WTC11 (cell line): ENCODE data around the gene LGALS7.

Experiments used
- ATF1 ChIP-seq: sonication (generic); formaldehyde crosslinking; IDR thresholded peaks from 2 replicates; pipeline ENCODE4 v1.8.1; 2023; ENCODE audit warnings: mild to moderate bottlenecking, moderate library complexity, missing genetic modification reagents
- FOXJ3 ChIP-seq: sonication (generic); formaldehyde crosslinking; IDR thresholded peaks from 2 replicates; pipeline ENCODE4 v1.9.0; 2021; ENCODE audit warnings: missing genetic modification reagents, mild to moderate bottlenecking, borderline replicate concordance
- NFYB ChIP-seq: sonication (generic); formaldehyde crosslinking; conservative IDR thresholded peaks from 2 replicates; pipeline ENCODE4 v1.8.0; 2022; ENCODE audit warnings: low read depth, missing genetic modification reagents
- SP1 ChIP-seq: sonication (generic); formaldehyde crosslinking; conservative IDR thresholded peaks from 2 replicates; pipeline ENCODE4 v1.8.1; 2022; ENCODE audit warnings: missing genetic modification reagents
- TEAD4 ChIP-seq: sonication (generic); formaldehyde crosslinking; IDR thresholded peaks from 2 replicates; pipeline ENCODE4 v1.8.0; 2022; ENCODE audit warnings: mild to moderate bottlenecking, missing genetic modification reagents
- ZNF317 ChIP-seq: sonication (generic); formaldehyde crosslinking; IDR thresholded peaks from 2 replicates; pipeline ENCODE4 v1.8.1; 2023; ENCODE audit warnings: low read depth, mild to moderate bottlenecking, moderate library complexity, missing genetic modification reagents, borderline replicate concordance
- TF ChIP-seq, protein P1 (sequence below): sonication (generic); formaldehyde crosslinking; IDR thresholded peaks from 2 replicates; pipeline ENCODE4 v1.8.0; 2022; ENCODE audit warnings: mild to moderate bottlenecking, missing genetic modification reagents
- TF ChIP-seq, protein P2 (sequence below): sonication (generic); formaldehyde crosslinking; IDR thresholded peaks from 2 replicates; pipeline ENCODE4 v1.8.1; 2023; ENCODE audit warnings: mild to moderate bottlenecking, missing genetic modification reagents, moderate library complexity
- TF ChIP-seq, protein P3 (sequence below): fragments of 200-600 bp; IDR thresholded peaks from 2 replicates; pipeline ENCODE4 v1.8.0; 2022; ENCODE audit warnings: antibody characterized with exemption
- TF ChIP-seq, protein P4 (sequence below): sonication (generic); formaldehyde crosslinking; IDR thresholded peaks from 2 replicates; pipeline ENCODE4 v1.8.1; 2023; ENCODE audit warnings: mild to moderate bottlenecking, missing genetic modification reagents, borderline replicate concordance
- TF ChIP-seq, protein P5 (sequence below): sonication (generic); formaldehyde crosslinking; conservative IDR thresholded peaks from 2 replicates; pipeline ENCODE4 v1.8.1; 2023; ENCODE audit warnings: mild to moderate bottlenecking, low read depth, missing genetic modification reagents, moderate library complexity
- TF ChIP-seq, protein P6 (sequence below): sonication (generic); formaldehyde crosslinking; IDR thresholded peaks from 2 replicates; pipeline ENCODE4 v1.8.1; 2023; ENCODE audit warnings: mild to moderate bottlenecking, missing genetic modification reagents

DNA sequence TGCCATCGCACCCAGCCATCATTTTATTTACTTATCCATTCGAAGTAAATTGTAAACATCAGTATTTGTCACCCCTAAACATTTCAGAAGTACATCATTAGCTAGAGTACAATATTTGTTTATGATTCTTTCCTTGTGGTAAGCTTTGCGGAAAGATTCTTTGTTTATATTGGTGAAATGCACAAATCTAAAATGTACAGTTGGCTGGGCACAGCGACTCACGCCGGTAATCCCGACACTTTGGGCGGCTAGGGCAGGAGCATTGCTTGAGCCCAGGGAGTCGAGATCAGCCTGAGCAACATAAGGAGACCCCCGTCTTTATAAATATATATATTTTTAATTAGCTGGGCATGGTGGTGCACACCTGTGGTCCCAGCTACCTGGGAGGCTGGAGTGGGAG lies 25.8 kb upstream of the LGALS7 start:
- TF ChIP-seq, protein P1, sequence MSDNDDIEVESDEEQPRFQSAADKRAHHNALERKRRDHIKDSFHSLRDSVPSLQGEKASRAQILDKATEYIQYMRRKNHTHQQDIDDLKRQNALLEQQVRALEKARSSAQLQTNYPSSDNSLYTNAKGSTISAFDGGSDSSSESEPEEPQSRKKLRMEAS (CRISPR knock-in tag) = no peak
- TF ChIP-seq, protein P2, sequence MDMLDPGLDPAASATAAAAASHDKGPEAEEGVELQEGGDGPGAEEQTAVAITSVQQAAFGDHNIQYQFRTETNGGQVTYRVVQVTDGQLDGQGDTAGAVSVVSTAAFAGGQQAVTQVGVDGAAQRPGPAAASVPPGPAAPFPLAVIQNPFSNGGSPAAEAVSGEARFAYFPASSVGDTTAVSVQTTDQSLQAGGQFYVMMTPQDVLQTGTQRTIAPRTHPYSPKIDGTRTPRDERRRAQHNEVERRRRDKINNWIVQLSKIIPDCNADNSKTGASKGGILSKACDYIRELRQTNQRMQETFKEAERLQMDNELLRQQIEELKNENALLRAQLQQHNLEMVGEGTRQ (CRISPR knock-in tag) = no peak
- TF ChIP-seq SP1 (CRISPR knock-in tag) (no peak), NFYB (CRISPR knock-in tag) (no peak), ATF1 (CRISPR knock-in tag) (no peak), TEAD4 (CRISPR knock-in tag) (no peak), FOXJ3 (no peak), ZNF317 (CRISPR knock-in tag) (no peak)
- TF ChIP-seq, protein P3, sequence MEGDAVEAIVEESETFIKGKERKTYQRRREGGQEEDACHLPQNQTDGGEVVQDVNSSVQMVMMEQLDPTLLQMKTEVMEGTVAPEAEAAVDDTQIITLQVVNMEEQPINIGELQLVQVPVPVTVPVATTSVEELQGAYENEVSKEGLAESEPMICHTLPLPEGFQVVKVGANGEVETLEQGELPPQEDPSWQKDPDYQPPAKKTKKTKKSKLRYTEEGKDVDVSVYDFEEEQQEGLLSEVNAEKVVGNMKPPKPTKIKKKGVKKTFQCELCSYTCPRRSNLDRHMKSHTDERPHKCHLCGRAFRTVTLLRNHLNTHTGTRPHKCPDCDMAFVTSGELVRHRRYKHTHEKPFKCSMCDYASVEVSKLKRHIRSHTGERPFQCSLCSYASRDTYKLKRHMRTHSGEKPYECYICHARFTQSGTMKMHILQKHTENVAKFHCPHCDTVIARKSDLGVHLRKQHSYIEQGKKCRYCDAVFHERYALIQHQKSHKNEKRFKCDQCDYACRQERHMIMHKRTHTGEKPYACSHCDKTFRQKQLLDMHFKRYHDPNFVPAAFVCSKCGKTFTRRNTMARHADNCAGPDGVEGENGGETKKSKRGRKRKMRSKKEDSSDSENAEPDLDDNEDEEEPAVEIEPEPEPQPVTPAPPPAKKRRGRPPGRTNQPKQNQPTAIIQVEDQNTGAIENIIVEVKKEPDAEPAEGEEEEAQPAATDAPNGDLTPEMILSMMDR = no peak
- TF ChIP-seq, protein P4, sequence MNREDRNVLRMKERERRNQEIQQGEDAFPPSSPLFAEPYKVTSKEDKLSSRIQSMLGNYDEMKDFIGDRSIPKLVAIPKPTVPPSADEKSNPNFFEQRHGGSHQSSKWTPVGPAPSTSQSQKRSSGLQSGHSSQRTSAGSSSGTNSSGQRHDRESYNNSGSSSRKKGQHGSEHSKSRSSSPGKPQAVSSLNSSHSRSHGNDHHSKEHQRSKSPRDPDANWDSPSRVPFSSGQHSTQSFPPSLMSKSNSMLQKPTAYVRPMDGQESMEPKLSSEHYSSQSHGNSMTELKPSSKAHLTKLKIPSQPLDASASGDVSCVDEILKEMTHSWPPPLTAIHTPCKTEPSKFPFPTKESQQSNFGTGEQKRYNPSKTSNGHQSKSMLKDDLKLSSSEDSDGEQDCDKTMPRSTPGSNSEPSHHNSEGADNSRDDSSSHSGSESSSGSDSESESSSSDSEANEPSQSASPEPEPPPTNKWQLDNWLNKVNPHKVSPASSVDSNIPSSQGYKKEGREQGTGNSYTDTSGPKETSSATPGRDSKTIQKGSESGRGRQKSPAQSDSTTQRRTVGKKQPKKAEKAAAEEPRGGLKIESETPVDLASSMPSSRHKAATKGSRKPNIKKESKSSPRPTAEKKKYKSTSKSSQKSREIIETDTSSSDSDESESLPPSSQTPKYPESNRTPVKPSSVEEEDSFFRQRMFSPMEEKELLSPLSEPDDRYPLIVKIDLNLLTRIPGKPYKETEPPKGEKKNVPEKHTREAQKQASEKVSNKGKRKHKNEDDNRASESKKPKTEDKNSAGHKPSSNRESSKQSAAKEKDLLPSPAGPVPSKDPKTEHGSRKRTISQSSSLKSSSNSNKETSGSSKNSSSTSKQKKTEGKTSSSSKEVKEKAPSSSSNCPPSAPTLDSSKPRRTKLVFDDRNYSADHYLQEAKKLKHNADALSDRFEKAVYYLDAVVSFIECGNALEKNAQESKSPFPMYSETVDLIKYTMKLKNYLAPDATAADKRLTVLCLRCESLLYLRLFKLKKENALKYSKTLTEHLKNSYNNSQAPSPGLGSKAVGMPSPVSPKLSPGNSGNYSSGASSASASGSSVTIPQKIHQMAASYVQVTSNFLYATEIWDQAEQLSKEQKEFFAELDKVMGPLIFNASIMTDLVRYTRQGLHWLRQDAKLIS (CRISPR knock-in tag) = no peak
- TF ChIP-seq, protein P5, sequence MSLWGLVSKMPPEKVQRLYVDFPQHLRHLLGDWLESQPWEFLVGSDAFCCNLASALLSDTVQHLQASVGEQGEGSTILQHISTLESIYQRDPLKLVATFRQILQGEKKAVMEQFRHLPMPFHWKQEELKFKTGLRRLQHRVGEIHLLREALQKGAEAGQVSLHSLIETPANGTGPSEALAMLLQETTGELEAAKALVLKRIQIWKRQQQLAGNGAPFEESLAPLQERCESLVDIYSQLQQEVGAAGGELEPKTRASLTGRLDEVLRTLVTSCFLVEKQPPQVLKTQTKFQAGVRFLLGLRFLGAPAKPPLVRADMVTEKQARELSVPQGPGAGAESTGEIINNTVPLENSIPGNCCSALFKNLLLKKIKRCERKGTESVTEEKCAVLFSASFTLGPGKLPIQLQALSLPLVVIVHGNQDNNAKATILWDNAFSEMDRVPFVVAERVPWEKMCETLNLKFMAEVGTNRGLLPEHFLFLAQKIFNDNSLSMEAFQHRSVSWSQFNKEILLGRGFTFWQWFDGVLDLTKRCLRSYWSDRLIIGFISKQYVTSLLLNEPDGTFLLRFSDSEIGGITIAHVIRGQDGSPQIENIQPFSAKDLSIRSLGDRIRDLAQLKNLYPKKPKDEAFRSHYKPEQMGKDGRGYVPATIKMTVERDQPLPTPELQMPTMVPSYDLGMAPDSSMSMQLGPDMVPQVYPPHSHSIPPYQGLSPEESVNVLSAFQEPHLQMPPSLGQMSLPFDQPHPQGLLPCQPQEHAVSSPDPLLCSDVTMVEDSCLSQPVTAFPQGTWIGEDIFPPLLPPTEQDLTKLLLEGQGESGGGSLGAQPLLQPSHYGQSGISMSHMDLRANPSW (CRISPR knock-in tag) = no peak
- TF ChIP-seq, protein P6, sequence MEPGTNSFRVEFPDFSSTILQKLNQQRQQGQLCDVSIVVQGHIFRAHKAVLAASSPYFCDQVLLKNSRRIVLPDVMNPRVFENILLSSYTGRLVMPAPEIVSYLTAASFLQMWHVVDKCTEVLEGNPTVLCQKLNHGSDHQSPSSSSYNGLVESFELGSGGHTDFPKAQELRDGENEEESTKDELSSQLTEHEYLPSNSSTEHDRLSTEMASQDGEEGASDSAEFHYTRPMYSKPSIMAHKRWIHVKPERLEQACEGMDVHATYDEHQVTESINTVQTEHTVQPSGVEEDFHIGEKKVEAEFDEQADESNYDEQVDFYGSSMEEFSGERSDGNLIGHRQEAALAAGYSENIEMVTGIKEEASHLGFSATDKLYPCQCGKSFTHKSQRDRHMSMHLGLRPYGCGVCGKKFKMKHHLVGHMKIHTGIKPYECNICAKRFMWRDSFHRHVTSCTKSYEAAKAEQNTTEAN (CRISPR knock-in tag) = no peak
